GM12865 (cell line): ENCODE results near the gene GFPT1.
A peak's percentile ranks its signal among the peaks of the same experiment; 100 is the strongest.

Experiments used
- DNase-seq: peaks from one replicate; pipeline ENCODE4 v3.0.0; 2010; ENCODE audit warnings: low read depth
- H3K4me3 ChIP-seq: 2 replicates; pipeline ENCODE4 v1.5.1; 2011; ENCODE audit warnings: mild to moderate bottlenecking, low read depth, low read length, control low read depth
- TF ChIP-seq, protein P1 (sequence below): IDR thresholded peaks from 2 replicates; pipeline ENCODE4 v1.5.1; 2011; ENCODE audit warnings: low read length, control low read depth, low read depth, inconsistent platforms; ENCODE audit not compliant: insufficient read depth; ENCODE audit errors: missing control alignments

GFPT1 gene

DNA sequence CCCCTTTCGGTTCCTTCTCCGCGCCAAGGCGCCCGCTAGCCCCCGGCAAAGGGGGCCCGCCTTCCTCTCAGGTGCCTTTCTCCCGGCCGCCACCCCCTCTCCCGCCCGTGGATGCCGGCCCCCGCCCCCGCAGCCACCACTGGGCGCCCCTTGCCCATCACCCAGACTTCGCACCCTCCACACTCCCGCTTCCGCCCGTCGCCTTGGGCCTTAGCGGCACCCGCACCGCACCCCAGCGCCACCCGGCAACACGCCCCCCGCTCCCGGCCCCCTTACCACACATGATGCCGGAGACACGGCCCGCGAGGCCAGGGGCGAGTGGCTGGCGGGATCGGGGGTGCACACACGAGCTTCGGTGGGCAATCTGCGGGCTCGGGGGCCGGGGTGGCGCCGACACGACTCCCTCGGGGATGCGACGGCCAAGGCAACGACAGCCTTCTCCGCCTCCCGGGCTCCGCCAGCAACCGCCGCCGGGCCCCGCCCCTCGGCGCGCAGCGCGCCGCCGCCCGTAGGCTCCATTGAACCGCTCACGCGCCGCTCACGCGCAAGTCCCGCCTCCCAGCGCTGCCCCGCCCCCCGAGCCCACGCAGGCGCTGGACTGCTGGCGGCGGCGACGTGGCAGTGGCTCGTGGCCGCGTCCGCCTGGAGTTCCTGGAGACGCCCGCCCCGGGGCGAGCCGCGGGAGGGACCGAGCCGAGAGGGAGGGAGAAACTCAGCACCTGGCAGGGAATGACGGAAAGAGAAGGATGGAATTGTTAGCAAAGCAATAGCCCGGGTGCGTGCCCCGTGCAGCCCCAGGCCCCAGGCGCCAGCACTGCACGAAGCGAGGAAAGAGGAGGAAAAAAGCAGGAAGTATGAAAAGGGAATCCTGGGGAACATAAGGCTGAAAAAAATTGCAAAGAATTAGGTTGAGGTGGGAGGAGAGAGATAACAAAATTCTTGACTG is at the start of gene GFPT1:
TSS of gene GFPT1 (minus strand) at position 439 of the 946 bp plus-strand sequence. CDS start at position 283, 156 bp downstream.
- H3K4me3 ChIP-seq = peak within 1 kb of the TSS; percentile 97

DNA sequence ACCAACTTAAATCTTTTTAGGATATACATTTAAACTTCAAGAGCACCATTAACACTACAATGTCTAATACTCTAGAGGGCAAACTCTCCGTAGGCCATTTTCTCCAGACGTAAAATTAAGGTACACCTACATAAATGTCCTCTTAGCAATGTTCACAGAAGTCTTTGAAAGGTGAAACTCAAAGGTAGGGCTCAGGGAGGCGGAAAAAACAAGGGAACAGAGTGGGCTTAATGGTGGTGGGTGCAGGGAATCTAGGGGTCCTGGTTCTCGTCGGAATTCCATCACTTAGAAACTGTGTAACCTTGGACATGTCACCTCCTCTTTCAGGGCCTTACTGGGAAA is 49.5 kb upstream of the GFPT1 start:
- peak; percentile 34 for DNase-seq
- TF ChIP-seq, protein P1, sequence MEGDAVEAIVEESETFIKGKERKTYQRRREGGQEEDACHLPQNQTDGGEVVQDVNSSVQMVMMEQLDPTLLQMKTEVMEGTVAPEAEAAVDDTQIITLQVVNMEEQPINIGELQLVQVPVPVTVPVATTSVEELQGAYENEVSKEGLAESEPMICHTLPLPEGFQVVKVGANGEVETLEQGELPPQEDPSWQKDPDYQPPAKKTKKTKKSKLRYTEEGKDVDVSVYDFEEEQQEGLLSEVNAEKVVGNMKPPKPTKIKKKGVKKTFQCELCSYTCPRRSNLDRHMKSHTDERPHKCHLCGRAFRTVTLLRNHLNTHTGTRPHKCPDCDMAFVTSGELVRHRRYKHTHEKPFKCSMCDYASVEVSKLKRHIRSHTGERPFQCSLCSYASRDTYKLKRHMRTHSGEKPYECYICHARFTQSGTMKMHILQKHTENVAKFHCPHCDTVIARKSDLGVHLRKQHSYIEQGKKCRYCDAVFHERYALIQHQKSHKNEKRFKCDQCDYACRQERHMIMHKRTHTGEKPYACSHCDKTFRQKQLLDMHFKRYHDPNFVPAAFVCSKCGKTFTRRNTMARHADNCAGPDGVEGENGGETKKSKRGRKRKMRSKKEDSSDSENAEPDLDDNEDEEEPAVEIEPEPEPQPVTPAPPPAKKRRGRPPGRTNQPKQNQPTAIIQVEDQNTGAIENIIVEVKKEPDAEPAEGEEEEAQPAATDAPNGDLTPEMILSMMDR = no peak
- peak overlapping the region; percentile 68 for H3K4me3 ChIP-seq

More for the DNA sequence above, at the start of gene GFPT1:
- DNase-seq = peak; percentile 96
- TF ChIP-seq, protein P1 = no peak

DNA sequence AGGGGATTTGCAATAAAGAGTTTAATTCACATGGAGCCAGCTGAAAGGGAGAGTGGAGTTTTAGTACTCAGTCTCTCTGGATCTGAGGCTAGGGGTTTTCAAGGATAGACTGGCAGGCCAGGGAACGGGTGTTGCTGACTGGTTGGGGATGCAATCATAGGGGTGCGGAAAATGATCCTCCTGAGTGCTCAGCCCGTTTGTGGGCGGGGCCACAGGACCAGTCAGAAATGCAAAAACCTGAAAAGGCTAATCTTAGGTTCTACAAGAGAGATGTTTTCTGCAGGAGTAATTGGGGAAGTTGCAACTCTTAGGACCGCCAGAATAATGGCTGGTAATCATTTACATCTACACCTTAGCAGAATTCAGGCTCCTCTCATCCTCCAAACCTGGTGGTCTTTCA is 47.7 kb upstream of the GFPT1 start:
- TF ChIP-seq, protein P1 = no peak
- H3K4me3 ChIP-seq = no peak overlapping the region
- DNase-seq = no peak

DNA sequence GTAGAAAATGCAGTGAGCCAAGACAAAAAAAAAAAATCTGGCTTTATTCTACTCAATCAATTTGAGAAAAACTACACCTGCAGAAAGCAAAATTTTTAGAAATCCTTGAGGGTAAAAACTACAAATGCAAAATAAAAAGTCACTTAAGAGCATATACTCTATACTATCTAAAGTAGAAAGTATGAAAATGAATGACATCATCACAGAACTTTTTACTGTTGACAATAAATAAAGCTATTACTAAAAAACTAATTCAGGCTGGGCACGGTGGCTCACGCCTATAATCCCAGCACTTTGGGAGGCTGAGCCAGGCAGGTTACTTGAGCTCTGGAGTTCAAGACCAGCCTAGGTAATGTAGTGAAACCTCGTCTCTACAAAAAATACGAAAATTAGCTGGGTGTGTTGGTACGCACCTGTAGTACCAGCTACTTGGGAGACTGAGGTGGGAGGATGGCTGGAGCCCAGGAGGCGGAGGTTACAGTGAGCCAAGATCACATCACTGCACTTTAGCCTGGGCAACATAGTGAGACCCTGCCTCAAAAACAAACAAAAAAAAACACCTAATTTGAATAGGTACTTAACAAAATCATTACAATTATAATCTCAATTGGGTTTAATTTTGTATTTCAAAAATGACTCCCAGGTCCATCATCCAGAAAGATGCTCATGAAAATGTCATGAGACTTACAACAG is 42.6 kb upstream of the GFPT1 start:
- no peak overlapping the region for H3K4me3 ChIP-seq
- no peak for DNase-seq
- TF ChIP-seq, protein P1 = no peak

GRCh38 chr2:69428981-69429380 is 42.0 kb upstream of the GFPT1 start:
- TF ChIP-seq, protein P1 = no peak
- no peak for DNase-seq

DNA sequence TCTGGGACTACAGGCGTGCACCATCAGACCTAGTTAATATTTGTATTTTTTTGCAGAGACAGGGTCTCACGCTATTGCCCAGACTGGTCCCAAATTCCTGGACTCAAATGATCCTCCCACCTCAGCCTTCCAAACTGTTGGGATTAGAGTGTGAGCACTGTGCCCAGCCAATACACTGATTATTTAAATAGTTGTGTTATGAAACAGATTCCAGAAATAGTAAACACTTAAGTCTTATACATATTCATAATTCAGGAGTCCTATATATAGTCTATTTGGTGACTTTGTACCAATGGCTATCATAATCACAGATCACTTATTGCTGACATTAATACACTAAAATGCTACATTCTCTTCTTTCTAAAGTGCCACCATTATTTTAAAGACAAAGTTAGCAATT is 37.4 kb upstream of the GFPT1 start:
- no peak overlapping the region for H3K4me3 ChIP-seq
- TF ChIP-seq, protein P1 = no peak
- no peak for DNase-seq

More at GRCh38 chr2:69428981-69429380, 42.0 kb upstream of the GFPT1 start:
- no peak overlapping the region for H3K4me3 ChIP-seq
